Activated CD4-positive, alpha-beta memory T cell treated with anti-CD3 and anti-CD28 coated beads, Interleukin-2, amount 10 ng/mL, durations not matched to agents 7 days and 5 days (primary cell): ENCODE measurements around the gene TNFRSF18. TPM values are rescaled to one million over a fixed set of nuclear protein-coding genes. Genes with fewer than 3 reads are reported as not detected.
A peak's percentile ranks its signal among the peaks of the same experiment; 100 is the strongest.

ENCODE experiments used
- CTCF ChIA-PET: fragments of 350-600 bp; sonication (Branson Sonifier 250); formaldehyde crosslinking; loops from one replicate; lab custom pipeline; 2021; ENCODE audit warnings: antibody characterized with exemption, inconsistent platforms; lab: Charles Lee
- POLR2A ChIA-PET: fragments of 350-600 bp; sonication (Branson Sonifier 250); formaldehyde crosslinking; loops from one replicate; lab custom pipeline; 2021; ENCODE audit warnings: antibody characterized with exemption; lab: Charles Lee
- DNase-seq: peaks from one replicate; pipeline ENCODE4 v3.0.0-alpha.2; 2020
- H3K27ac Mint-ChIP-seq: one replicate; pipeline ENCODE4 v1.8.0; 2021; ENCODE audit warnings: mild to moderate bottlenecking, mixed read lengths
- H3K27me3 Mint-ChIP-seq: one replicate; pipeline ENCODE4 v1.8.0; 2021; ENCODE audit warnings: mixed read lengths
- H3K36me3 Mint-ChIP-seq: one replicate; pipeline ENCODE4 v1.8.0; 2021; ENCODE audit warnings: low read depth, mixed read lengths
- H3K4me1 Mint-ChIP-seq: one replicate; pipeline ENCODE4 v1.8.0; 2021; ENCODE audit warnings: mixed read lengths
- H3K4me3 Mint-ChIP-seq: one replicate; pipeline ENCODE4 v1.8.0; 2021; ENCODE audit warnings: mild to moderate bottlenecking, mixed read lengths
- H3K9me3 Mint-ChIP-seq: one replicate; pipeline ENCODE4 v1.8.0; 2021; ENCODE audit warnings: mixed read lengths
- total RNA-seq, 2 experiments: library from RNA; stranded (reverse); gene quantifications; one replicate each; pipeline ENCODE4 v1.2.3, GENCODE V29; 2021

TNFRSF18 gene
- total RNA-seq, 2 experiments from 2014 or later, result 115 to 116 TPM

DNA sequence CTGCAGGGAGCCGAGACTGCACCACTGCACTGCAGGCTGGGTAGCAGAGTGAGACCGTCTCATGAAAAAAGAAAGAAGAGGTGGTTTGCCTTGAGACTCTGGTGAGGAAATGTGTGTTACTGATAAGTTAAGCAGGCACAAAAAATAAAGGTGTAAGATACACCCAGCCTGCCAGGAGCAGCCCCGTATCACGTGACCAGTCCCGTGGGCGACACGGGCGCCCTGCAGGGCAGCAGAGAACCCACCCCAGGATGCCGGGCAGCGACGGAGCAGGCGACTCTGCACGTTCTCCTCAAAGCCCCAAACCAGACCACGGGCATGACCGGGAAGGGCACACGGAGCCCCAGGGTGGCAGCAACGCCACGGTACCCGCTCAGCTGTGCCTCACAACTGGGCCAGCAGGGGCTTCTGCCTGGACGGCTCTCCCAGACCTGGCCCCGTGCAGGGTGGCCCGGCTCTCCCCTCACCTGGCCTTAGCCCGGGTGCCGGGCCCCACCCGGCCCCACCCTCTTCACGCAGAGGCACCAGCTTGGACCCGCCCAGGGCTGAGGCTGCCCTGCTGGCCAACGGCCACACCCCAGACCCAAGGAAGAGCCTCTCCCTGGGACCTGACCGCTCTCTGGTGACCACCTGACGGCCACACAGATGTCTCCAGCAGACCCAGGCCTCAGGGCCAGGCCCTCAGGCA is 15.6 kb upstream of the TNFRSF18 start:
- peaks cover 46% of the 10 kb centered on the region for H3K4me1 Mint-ChIP-seq
- no peaks in the 10 kb centered on the region for H3K27me3 Mint-ChIP-seq
- peak overlapping the region; percentile 26 for H3K27ac Mint-ChIP-seq
- H3K36me3 Mint-ChIP-seq, result peaks cover 87% of the 10 kb centered on the region
- ChIA-PET CTCF (no interaction called here), POLR2A (interaction anchor here (0.6 to 3.1 kb wide), 3 partner anchors 9 to 118 kb away, joined by 3 to 10 read pairs (median 3); no protein-coding TSS in a partner anchor)
- DNase-seq, result no peak
- no peak overlapping the region for H3K4me3 Mint-ChIP-seq
- peaks cover 7% of the 10 kb centered on the region for H3K9me3 Mint-ChIP-seq

DNA sequence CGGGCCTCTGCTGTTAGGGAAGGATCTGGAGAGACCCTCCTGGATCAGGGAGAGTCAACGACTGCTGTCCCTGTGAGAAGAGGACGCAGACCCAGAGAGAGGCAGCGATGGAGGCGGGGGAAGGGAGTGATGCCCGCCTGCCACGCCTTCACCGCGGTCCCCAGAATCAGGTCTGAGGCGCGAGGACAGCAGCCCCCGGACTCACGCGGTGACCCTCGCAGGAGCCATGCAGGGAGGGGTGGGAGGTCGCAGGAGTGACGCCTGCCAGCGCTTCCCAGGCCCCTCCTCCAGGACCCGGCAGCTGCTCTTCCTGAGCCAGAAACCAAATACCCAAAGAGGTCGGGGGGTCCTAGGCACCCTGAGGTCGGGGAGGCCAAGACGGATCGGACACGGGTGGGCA is 13.8 kb upstream of the TNFRSF18 start:
- no peak overlapping the region for H3K4me3 Mint-ChIP-seq
- H3K36me3 Mint-ChIP-seq, result peaks cover 84% of the 10 kb centered on the region
- no peaks in the 10 kb centered on the region for H3K27me3 Mint-ChIP-seq
- DNase-seq, result no peak
- H3K27ac Mint-ChIP-seq, result peak overlapping the region; percentile 91
- CTCF ChIA-PET, result interaction anchor here (1.0 to 1.3 kb wide), 2 partner anchors 9 to 11 kb away, joined by 3 read pairs; no protein-coding TSS in a partner anchor
- POLR2A ChIA-PET, result interaction anchor here (3.1 to 6.0 kb wide), 2 partner anchors 11 to 14 kb away, joined by 10 to 65 read pairs; partner anchors contain the start of gene TNFRSF18
- peaks cover 5% of the 10 kb centered on the region for H3K9me3 Mint-ChIP-seq
- peaks cover 56% of the 10 kb centered on the region for H3K4me1 Mint-ChIP-seq

DNA sequence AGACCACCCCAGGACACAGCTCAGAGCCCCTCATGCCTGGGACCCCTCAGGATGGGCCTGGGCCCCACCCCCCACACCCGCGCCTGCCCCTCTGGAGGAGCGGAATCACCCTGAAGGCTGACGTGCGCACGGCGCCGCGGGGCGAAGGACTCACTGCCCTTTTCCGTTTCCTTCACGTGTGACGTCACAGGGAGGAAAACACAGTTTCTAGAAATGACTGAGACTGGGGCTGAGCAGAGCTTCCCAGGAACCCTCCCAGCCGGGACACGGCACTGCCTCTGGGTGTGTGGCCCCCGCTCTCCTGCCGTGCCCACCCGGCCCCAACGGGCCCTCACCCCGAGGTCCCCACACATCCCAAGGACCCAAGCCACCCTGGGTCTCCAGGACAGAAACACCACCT is 12.9 kb upstream of the TNFRSF18 start:
- Mint-ChIP-seq H3K9me3 (peaks cover 5% of the 10 kb centered on the region), H3K27ac (peak overlapping the region; percentile 91), H3K36me3 (peaks cover 82% of the 10 kb centered on the region), H3K4me1 (peaks cover 65% of the 10 kb centered on the region), H3K27me3 (no peaks in the 10 kb centered on the region), H3K4me3 (peak overlapping the region; percentile 51)
- CTCF ChIA-PET, result interaction anchor here (1.0 to 1.3 kb wide), 3 partner anchors 10 to 152 kb away, joined by 3 read pairs; no protein-coding TSS in a partner anchor
- POLR2A ChIA-PET, result interaction anchor here (2.1 to 6.0 kb wide), 2 partner anchors 12 to 13 kb away, joined by 19 to 65 read pairs; partner anchors contain the start of genes B3GALT6, SDF4 and TNFRSF18
- DNase-seq, result peak; percentile 82

DNA sequence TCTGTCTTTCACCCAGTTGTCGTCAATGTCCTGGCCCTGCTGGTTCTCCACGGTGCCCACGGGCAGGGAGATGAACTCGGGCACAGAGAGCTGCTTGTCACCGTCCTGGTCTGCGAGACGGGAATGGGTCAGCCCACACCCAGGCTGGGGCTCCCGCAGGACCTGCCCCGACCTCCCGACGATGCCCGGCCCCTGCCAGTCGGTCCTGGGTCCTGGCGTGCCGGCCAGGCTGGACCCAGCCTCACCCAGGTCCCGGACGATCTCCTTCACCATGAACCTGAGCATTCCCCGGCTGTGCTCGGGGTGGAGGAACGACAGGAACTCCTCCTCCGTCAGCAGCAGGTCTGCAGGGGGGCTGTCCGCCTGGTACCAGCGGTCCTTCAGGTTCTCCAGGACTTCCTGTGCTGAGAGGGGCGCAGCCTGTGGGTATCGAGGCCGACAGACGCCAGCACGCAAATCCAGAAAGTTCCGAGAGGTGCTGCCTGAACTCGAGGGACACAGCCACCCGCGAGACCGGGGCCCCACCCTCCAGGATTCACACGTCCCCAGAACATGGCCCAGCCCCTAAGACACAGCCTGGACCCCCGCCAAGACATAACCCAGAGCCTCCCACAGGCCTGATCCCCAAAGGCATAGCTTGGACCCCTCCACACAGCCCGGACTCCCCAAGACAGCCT is 12.3 kb upstream of the TNFRSF18 start:
- ChIA-PET CTCF (interaction anchor here (1.2 to 1.3 kb wide), 2 partner anchors 12 to 153 kb away, joined by 3 read pairs; no protein-coding TSS in a partner anchor), POLR2A (interaction anchor here (2.1 to 6.0 kb wide), 2 partner anchors 12 to 13 kb away, joined by 19 to 65 read pairs; partner anchors contain the start of genes B3GALT6, SDF4 and TNFRSF18)
- no peak overlapping the region for H3K4me3 Mint-ChIP-seq
- no peak for DNase-seq
- peaks cover 5% of the 10 kb centered on the region for H3K9me3 Mint-ChIP-seq
- H3K36me3 Mint-ChIP-seq, result peaks cover 75% of the 10 kb centered on the region
- H3K27me3 Mint-ChIP-seq, result no peaks in the 10 kb centered on the region
- H3K27ac Mint-ChIP-seq, result peak overlapping the region; percentile 91
- peaks cover 68% of the 10 kb centered on the region for H3K4me1 Mint-ChIP-seq

DNA sequence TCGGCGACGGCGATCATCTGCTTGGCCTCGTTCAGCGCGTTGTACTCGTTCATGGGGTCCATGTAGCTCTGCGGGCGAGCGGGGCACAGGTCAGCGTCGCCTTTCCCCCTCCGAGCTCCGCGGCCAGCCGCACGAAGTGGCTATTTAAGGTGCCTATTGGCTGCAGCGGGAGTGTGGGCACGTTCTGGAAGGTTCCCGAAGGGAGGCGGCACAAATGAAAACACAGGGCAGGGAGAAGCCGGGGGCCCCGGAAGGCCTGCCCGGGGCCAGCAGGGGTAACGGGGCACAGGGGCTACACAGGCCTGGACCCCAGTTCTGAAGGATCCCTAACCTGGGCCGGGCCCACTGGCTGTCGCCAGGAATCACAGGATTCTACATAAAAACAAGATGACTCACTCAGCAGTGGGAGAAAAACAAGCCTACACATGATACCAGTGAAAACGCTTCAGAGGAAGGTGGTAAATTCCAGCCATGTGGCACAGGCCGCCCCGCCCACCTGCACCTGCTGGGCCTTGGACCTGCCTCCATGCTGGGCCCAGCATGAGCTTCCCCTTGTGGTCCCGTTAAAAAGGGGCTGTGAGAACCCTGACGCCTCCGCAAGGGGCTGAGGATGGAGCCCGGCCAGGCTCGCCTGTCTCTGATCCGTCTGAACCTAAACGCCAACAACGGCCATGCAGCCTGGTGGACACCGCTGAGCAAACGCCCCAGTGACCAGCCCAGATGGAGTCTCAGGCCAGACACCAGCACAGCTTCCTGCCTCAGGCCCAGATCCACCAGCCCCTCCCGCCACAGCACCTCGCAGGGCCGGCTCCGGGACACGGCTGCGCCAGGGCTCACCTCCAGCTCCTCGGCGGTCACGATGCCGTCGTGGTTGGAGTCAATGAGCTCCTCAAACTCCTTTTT is 11.5 kb upstream of the TNFRSF18 start:
- peaks cover 5% of the 10 kb centered on the region for H3K9me3 Mint-ChIP-seq
- no peak for DNase-seq
- no peak overlapping the region for H3K4me3 Mint-ChIP-seq
- ChIA-PET POLR2A (interaction anchor here (1.0 to 6.0 kb wide), 5 partner anchors 11 to 96 kb away, joined by 3 to 65 read pairs (median 19); partner anchors contain the start of genes B3GALT6, SDF4 and TNFRSF18), CTCF (no interaction called here)
- peaks cover 69% of the 10 kb centered on the region for H3K36me3 Mint-ChIP-seq
- H3K27ac Mint-ChIP-seq, result peak overlapping the region; percentile 91
- H3K27me3 Mint-ChIP-seq, result no peaks in the 10 kb centered on the region
- H3K4me1 Mint-ChIP-seq, result peaks cover 67% of the 10 kb centered on the region

- peaks cover 65% of the 10 kb centered on the region for H3K36me3 Mint-ChIP-seq
- peaks cover 66% of the 10 kb centered on the region for H3K4me1 Mint-ChIP-seq
- peak overlapping the region; percentile 71 for H3K4me3 Mint-ChIP-seq
- peaks cover 5% of the 10 kb centered on the region for H3K9me3 Mint-ChIP-seq
- ChIA-PET POLR2A (interaction anchor here (1.0 to 6.0 kb wide), 7 partner anchors 10 to 176 kb away, joined by 3 to 65 read pairs (median 5); partner anchors contain the start of genes SDF4 and TNFRSF18), CTCF (interaction anchor here (1.2 to 1.6 kb wide), 2 partner anchors 14 to 94 kb away, joined by 4 read pairs; partner anchors contain the start of gene SDF4)
- H3K27ac Mint-ChIP-seq, result peak overlapping the region; percentile 99
- peak; percentile 83 for DNase-seq
- H3K27me3 Mint-ChIP-seq, result no peaks in the 10 kb centered on the region
Measured at GRCh38 chr1:1216770-1217620, 10.6 kb upstream of the TNFRSF18 start.

DNA sequence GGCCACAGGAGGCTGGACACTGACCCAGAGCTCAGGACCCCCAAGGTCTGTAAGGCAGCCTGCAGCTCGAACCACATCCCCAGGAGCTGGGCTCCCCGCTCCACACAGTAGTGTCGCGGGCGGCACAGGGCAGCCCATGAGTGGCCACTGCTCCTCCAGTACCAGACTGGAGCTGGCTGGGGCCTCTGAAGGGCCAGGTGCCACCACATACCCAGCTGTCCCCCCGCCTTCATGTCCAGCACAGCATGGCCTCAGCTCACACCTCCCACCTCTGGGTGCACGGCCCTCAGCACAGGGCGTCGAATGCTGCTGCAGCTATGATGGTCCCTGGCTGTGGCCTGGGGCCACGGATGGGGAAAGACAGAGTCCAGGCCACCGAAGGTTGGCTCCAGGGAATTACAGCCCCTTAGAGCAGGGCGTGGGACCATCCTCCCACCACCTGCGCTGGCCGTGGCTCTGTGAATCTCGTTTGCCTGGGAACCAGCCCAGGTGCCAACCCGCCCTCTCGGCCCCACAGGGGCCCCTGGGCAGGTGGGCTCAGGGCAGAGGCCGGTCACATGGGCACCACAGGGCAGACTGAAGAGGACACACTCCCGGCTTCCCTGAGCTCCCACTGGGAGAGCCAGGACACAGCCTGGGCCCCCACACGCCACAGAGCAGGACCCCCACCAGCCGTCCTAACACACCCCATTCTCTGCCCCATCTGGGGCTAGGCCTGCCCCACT is 9.7 kb upstream of the TNFRSF18 start:
- ChIA-PET CTCF (interaction anchor here (1.2 to 1.6 kb wide), 2 partner anchors 15 to 94 kb away, joined by 4 read pairs; partner anchors contain the start of gene SDF4), POLR2A (interaction anchor here (0.9 to 6.0 kb wide), 9 partner anchors 10 to 202 kb away, joined by 3 to 65 read pairs (median 5); partner anchors contain the start of genes CCNL2, ISG15, SDF4 and TNFRSF18)
- Mint-ChIP-seq H3K9me3 (peaks cover 5% of the 10 kb centered on the region), H3K36me3 (peaks cover 59% of the 10 kb centered on the region), H3K27me3 (no peaks in the 10 kb centered on the region), H3K27ac (peak overlapping the region; percentile 99), H3K4me3 (peak overlapping the region; percentile 71), H3K4me1 (peaks cover 69% of the 10 kb centered on the region)
- no peak for DNase-seq

GRCh38 chr1:1215080-1215676 is 8.8 kb upstream of the TNFRSF18 start:
- Mint-ChIP-seq H3K4me3 (peak overlapping the region; percentile 71), H3K9me3 (peaks cover 5% of the 10 kb centered on the region)

DNA sequence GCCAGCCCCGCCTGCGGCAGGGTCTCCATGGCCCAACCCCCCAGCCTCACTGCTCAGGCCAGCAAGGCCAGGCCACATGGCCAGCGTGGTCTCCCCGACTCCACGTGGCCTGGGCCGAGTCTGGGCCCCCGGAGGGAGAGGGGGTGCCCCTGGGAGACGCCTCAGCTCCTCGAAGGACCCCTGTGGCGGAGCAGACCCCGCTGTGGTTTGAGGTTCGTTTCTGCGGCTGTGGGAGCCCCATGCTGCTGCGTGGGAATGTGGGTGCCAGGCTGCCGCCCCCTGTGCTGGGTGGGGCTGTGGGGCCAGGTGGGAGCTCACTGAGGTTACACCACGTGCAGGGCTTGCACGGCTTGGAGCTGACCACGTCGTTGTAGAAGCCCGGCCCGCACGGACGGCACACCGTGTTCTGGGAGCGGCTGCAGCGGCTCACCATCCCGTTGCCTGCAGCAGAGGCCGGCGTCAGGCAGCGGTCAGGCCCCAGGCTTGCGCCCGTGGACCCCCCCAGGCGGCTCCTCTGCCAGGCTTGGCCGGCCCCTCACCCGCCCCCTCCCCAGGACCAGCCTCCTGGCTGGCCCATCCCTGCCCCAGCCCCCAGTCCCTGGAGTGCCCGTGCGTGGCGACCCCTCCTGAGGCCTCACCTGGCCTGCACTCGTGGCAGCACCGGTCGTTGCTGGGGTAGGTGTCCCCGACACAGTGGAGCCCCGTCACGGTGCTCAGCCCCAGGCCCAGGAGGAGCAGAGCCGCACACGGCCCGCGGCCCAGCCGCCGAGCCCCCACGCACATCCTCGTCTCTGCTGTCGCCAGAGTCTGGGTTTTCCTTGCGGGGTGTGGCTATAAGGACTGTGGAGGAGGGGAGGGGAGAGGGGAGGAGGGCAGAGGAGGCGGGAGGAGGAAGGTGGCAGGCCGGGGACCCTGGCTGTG is 7.2 kb upstream of the TNFRSF18 start, which contains the start of gene TNFRSF4:
TSS of gene TNFRSF4 (minus strand) at position 809 of the 921 bp plus-strand sequence. CDS start at position 783, 26 bp downstream.
- CTCF ChIA-PET, result no interaction called here
- peak within 1 kb of the TSS; percentile 71 for H3K4me3 Mint-ChIP-seq
- peaks cover 2% of the 10 kb centered on the region for H3K9me3 Mint-ChIP-seq
- no peaks in the 10 kb centered on the region for H3K27me3 Mint-ChIP-seq
- peaks cover 67% of the 10 kb centered on the region for H3K4me1 Mint-ChIP-seq
- peak; percentile 49 for DNase-seq
- H3K36me3 Mint-ChIP-seq, result peaks cover 51% of the 10 kb centered on the region
- POLR2A ChIA-PET, result interaction anchor here (0.9 to 2.5 kb wide), 7 partner anchors 9 to 84 kb away, joined by 3 to 14 read pairs (median 3); partner anchors contain the start of genes B3GALT6, SDF4 and UBE2J2
- peak within 1 kb of the TSS; percentile 99 for H3K27ac Mint-ChIP-seq

More at GRCh38 chr1:1215080-1215676, 8.8 kb upstream of the TNFRSF18 start:
- H3K27me3 Mint-ChIP-seq, result no peaks in the 10 kb centered on the region
- no peak for DNase-seq
- H3K27ac Mint-ChIP-seq, result peak overlapping the region; percentile 99
- POLR2A ChIA-PET, result interaction anchor here (0.9 to 6.0 kb wide), 7 partner anchors 9 to 202 kb away, joined by 3 to 65 read pairs (median 5); partner anchors contain the start of genes CCNL2, ISG15, SDF4 and TNFRSF18
- peaks cover 58% of the 10 kb centered on the region for H3K36me3 Mint-ChIP-seq
- peaks cover 70% of the 10 kb centered on the region for H3K4me1 Mint-ChIP-seq
- CTCF ChIA-PET, result no interaction called here
